ENCODE results near the gene GPR160. TPM values are rescaled to one million over a fixed set of nuclear protein-coding genes. Genes with fewer than 3 reads are reported as not detected.

The GPR160 gene
- total RNA-seq, result under 1 TPM; 0.75 to 0.96 TPM

GRCh38 chr3:170037463-170038433 is at the start of gene GPR160:
TSS of gene GPR160 (plus strand) at chr3:170037995. CDS start at chr3:170083973, 45,978 bp downstream.
- peaks cover 0 to 17% of the 10 kb centered on the region in 2 donors for H3K4me1 ChIP-seq
- H3K27ac ChIP-seq, result no peak within 1 kb of the TSS
- no peaks in the 10 kb centered on the region for H3K9me3 ChIP-seq
- no peaks in the 10 kb centered on the region for H3K27me3 ChIP-seq
- no peaks in the 10 kb centered on the region for H3K36me3 ChIP-seq
- DNase-seq (ENCODE audit: low spot score), result no peak
- peak within 1 kb of the TSS; percentile 48 to 65 for H3K4me3 ChIP-seq
- peak; percentile 49 to 78 for TF ChIP-seq CTCF (IDR thresholded peaks at IDR 0.05)

- no peak for TF ChIP-seq CTCF (IDR thresholded peaks at IDR 0.05)
- no peaks in the 10 kb centered on the region for H3K9me3 ChIP-seq
- H3K36me3 ChIP-seq, result peaks cover 47% of the 10 kb centered on the region
- H3K27ac ChIP-seq, result no peak overlapping the region
- no peak overlapping the region for H3K4me3 ChIP-seq
- no peaks in the 10 kb centered on the region for H3K27me3 ChIP-seq
- H3K4me1 ChIP-seq, result no peaks in the 10 kb centered on the region
- DNase-seq (ENCODE audit: low spot score), result no peak
Measured at GRCh38 chr3:169990431-169990830, 47.4 kb upstream of the GPR160 start.

GRCh38 chr3:169992156-169992555 is 45.6 kb upstream of the GPR160 start:
- Histone ChIP-seq H3K27ac (no peak overlapping the region), H3K27me3 (no peaks in the 10 kb centered on the region), H3K36me3 (peaks cover 32% of the 10 kb centered on the region), H3K9me3 (no peaks in the 10 kb centered on the region), H3K4me3 (no peak overlapping the region), H3K4me1 (no peaks in the 10 kb centered on the region)
- no peak for TF ChIP-seq CTCF (IDR thresholded peaks at IDR 0.05)
- no peak for DNase-seq (ENCODE audit: low spot score)

- Histone ChIP-seq H3K9me3 (no peaks in the 10 kb centered on the region), H3K27me3 (no peaks in the 10 kb centered on the region)
Measured at GRCh38 chr3:169992781-169993180, 45.0 kb upstream of the GPR160 start.

GRCh38 chr3:169993761-169994160 is 44.0 kb upstream of the GPR160 start:
- no peak for DNase-seq (ENCODE audit: low spot score)
- H3K9me3 ChIP-seq, result no peaks in the 10 kb centered on the region
- H3K27me3 ChIP-seq, result no peaks in the 10 kb centered on the region
- TF ChIP-seq CTCF (IDR thresholded peaks at IDR 0.05), result no peak
- H3K4me3 ChIP-seq, result no peak overlapping the region
- H3K4me1 ChIP-seq, result no peaks in the 10 kb centered on the region
- H3K36me3 ChIP-seq, result peaks cover 25% of the 10 kb centered on the region
- H3K27ac ChIP-seq, result no peak overlapping the region

More at GRCh38 chr3:169992781-169993180, 45.0 kb upstream of the GPR160 start:
- Histone ChIP-seq H3K36me3 (peaks cover 25% of the 10 kb centered on the region), H3K27ac (no peak overlapping the region), H3K4me3 (no peak overlapping the region), H3K4me1 (no peaks in the 10 kb centered on the region)
- TF ChIP-seq CTCF (IDR thresholded peaks at IDR 0.05), result no peak
- no peak for DNase-seq (ENCODE audit: low spot score)
